CD14-positive monocyte (primary cell): ENCODE results near the gene ASB6. TPM values are rescaled to one million over a fixed set of nuclear protein-coding genes. Genes with fewer than 3 reads are reported as not detected.
A peak's percentile ranks its signal among the peaks of the same experiment; 100 is the strongest.

Experiments used
- DNase-seq, 3 donors: peaks; one replicate each; pipeline ENCODE4 v3.0.0-alpha.2; 2011 to 2022
- H2AFZ ChIP-seq: 2 replicates; pipeline ENCODE4 v1.6.0; 2012; ENCODE audit warnings: mild to moderate bottlenecking, low read depth, low read length, inconsistent platforms; ENCODE audit not compliant: insufficient read depth, poor library complexity, severe bottlenecking
- H3K27ac ChIP-seq, 2 donors: 1 replicate in 1 of 2; 2 replicates in 1 of 2; pipeline ENCODE4 v1.5.1; 2012 to 2013; ENCODE audit warnings: low read length in 2 of 2, control low read depth in 1 of 2, inconsistent platforms in 1 of 2, low read depth in 1 of 2, mild to moderate bottlenecking in 1 of 2
- H3K27me3 ChIP-seq, 2 donors: one replicate each; pipeline versions ENCODE4 v1.6.0 to v1.6.1; 2011 to 2013; ENCODE audit warnings: low read length in 2 of 2; ENCODE audit not compliant: control insufficient read depth in 2 of 2, insufficient read depth in 2 of 2
- H3K36me3 ChIP-seq, 2 donors: replicated peaks in 1 of 2; 1 replicate in 1 of 2; 2 replicates in 1 of 2; pipeline versions ENCODE4 v1.5.1 to v1.6.1; 2012 to 2013; ENCODE audit warnings: low read length in 2 of 2, control low read depth in 1 of 2, inconsistent platforms in 1 of 2, mild to moderate bottlenecking in 1 of 2; ENCODE audit not compliant: insufficient read depth in 2 of 2, control insufficient read depth in 1 of 2
- H3K4me1 ChIP-seq, 2 donors: 1 replicate in 1 of 2; 2 replicates in 1 of 2; pipeline versions ENCODE4 v1.5.1 to v1.6.1; 2012 to 2013; ENCODE audit warnings: low read length in 2 of 2, control low read depth in 1 of 2, inconsistent platforms in 1 of 2, mild to moderate bottlenecking in 1 of 2, moderate library complexity in 1 of 2; ENCODE audit not compliant: insufficient read depth in 2 of 2, control insufficient read depth in 1 of 2
- H3K4me2 ChIP-seq: replicated peaks from 2 replicates; pipeline ENCODE3; 2012; ENCODE audit warnings: low read length, moderate library complexity, mild to moderate bottlenecking; ENCODE audit not compliant: poor library complexity, severe bottlenecking; ENCODE audit errors: extremely low read depth
- H3K4me3 ChIP-seq, 3 experiments: fragments of 200-600 bp in 1 of 3; sonication (generic) in 1 of 3; replicated peaks in 1 of 3; 1 replicate in 2 of 3; 2 replicates in 1 of 3; pipeline ENCODE4 v1.5.1; 2011 to 2013; ENCODE audit warnings: low read length in 3 of 3, mild to moderate bottlenecking in 3 of 3, control low read depth in 2 of 3, low read depth in 2 of 3, inconsistent platforms in 1 of 3, moderate library complexity in 1 of 3
- H3K79me2 ChIP-seq: 2 replicates; pipeline ENCODE4 v1.6.0; 2012; ENCODE audit warnings: mild to moderate bottlenecking, control low read depth, inconsistent platforms, low read length, moderate library complexity; ENCODE audit not compliant: insufficient read depth
- H3K9ac ChIP-seq: 2 replicates; pipeline ENCODE4 v1.6.0; 2017; ENCODE audit warnings: low read length, mild to moderate bottlenecking; ENCODE audit not compliant: insufficient read depth, poor library complexity, severe bottlenecking
- H3K9me3 ChIP-seq, 2 donors: replicated peaks in 1 of 2; 1 replicate in 1 of 2; 2 replicates in 1 of 2; pipeline versions ENCODE4 v1.5.1 to v1.6.1; 2012 to 2013; ENCODE audit warnings: low read length in 2 of 2, control low read depth in 1 of 2; ENCODE audit not compliant: control insufficient read depth in 1 of 2, insufficient read depth in 1 of 2
- H4K20me1 ChIP-seq: 2 replicates; pipeline ENCODE4 v1.6.0; 2012; ENCODE audit warnings: mild to moderate bottlenecking, low read length, control low read depth, moderate library complexity; ENCODE audit not compliant: insufficient read depth
- H3K27ac Mint-ChIP-seq, 7 donors: one replicate each; pipeline ENCODE4 v1.8.0; 2020; ENCODE audit warnings: mild to moderate bottlenecking in 7 of 7, mixed read lengths in 7 of 7, moderate library complexity in 6 of 7, inconsistent platforms in 2 of 7
- H3K27me3 Mint-ChIP-seq, 3 donors: one replicate each; pipeline ENCODE4 v1.8.0; 2021 to 2022; ENCODE audit warnings: low read depth in 3 of 3, mild to moderate bottlenecking in 3 of 3, mixed read lengths in 3 of 3, moderate library complexity in 3 of 3, inconsistent platforms in 1 of 3
- H3K36me3 Mint-ChIP-seq, 2 donors: one replicate each; pipeline ENCODE4 v1.8.0; 2020; ENCODE audit warnings: mixed read lengths in 2 of 2, inconsistent platforms in 1 of 2, mild to moderate bottlenecking in 1 of 2
- H3K4me1 Mint-ChIP-seq: one replicate; pipeline ENCODE4 v1.8.0; 2020; ENCODE audit warnings: mild to moderate bottlenecking, mixed read lengths
- H3K4me3 Mint-ChIP-seq, 2 donors: one replicate each; pipeline ENCODE4 v1.8.0; 2020; ENCODE audit warnings: mild to moderate bottlenecking in 2 of 2, mixed read lengths in 2 of 2, moderate library complexity in 1 of 2
- H3K9me3 Mint-ChIP-seq, 7 donors: one replicate each; pipeline ENCODE4 v1.8.0; 2020 to 2022; ENCODE audit warnings: mixed read lengths in 7 of 7, mild to moderate bottlenecking in 6 of 7, moderate library complexity in 6 of 7, inconsistent platforms in 2 of 7
- WGBS: methylation state at CpG from one replicate; pipeline ENCODE4 v1.1.5; 2013; ENCODE audit warnings: missing lambda C conversion rate; ENCODE audit not compliant: insufficient coverage; 5-methylcytosine and 5-hydroxymethylcytosine counted together
- intact Hi-C, 2 donors: fragments of 100-400 bp; cut with micrococcal nuclease; formaldehyde crosslinking; loops; one replicate each; pipeline versions ENCODE4 v1.15.0 to v1.15.1; 2023
- polyA plus RNA-seq, 3 donors: library from polyadenylated mRNA; depleted of rRNA in 1 of 3; unstranded in 2 of 3; stranded (reverse) in 1 of 3; fragments of 300-500 nt in 2 of 3; fragments of >200 nt in 1 of 3; fragmentation: Illumina TruSeq in 2 of 3; gene quantifications; 1 replicate in 2 of 3; 2 replicates in 1 of 3; pipeline ENCODE4 v1.2.3, GENCODE V29; 2012 to 2021
- TF ChIP-seq, protein P1 (sequence below): fragments of 200-600 bp; IDR thresholded peaks from one replicate; pipeline ENCODE4 v1.8.0; 2022; ENCODE audit warnings: antibody characterized with exemption, mild to moderate bottlenecking

ASB6 gene
- polyA plus RNA-seq, 3 donors: 8.1 to 21.1 (median 10.1) TPM

GRCh38 chr9:129587487-129588262, 54.3 kb downstream of the ASB6 start:
- no peaks in the 10 kb centered on the region for H4K20me1 ChIP-seq
- H3K9me3 ChIP-seq: no peaks in the 10 kb centered on the region
- H3K27me3 ChIP-seq: no peaks in the 10 kb centered on the region
- H3K27ac ChIP-seq: no peak overlapping the region
- no peak overlapping the region for H3K4me2 ChIP-seq
- no peaks in the 10 kb centered on the region for H3K79me2 ChIP-seq
- peak overlapping the region in 2 of 7 donors; percentile 27 to 50 for H3K27ac Mint-ChIP-seq
- peaks cover 16 to 17% of the 10 kb centered on the region in 2 donors for H3K4me1 ChIP-seq
- peaks cover 0 to 2% (median 0%) of the 10 kb centered on the region in 7 donors for H3K9me3 Mint-ChIP-seq
- no peak overlapping the region for H3K9ac ChIP-seq
- no peak overlapping the region for H2AFZ ChIP-seq
- WGBS: 70% methylated on average over 15 of the region's 23 CpGs
- H3K4me3 ChIP-seq: no peak overlapping the region
- intact Hi-C loops: no loop called here
- TF ChIP-seq, protein P1, sequence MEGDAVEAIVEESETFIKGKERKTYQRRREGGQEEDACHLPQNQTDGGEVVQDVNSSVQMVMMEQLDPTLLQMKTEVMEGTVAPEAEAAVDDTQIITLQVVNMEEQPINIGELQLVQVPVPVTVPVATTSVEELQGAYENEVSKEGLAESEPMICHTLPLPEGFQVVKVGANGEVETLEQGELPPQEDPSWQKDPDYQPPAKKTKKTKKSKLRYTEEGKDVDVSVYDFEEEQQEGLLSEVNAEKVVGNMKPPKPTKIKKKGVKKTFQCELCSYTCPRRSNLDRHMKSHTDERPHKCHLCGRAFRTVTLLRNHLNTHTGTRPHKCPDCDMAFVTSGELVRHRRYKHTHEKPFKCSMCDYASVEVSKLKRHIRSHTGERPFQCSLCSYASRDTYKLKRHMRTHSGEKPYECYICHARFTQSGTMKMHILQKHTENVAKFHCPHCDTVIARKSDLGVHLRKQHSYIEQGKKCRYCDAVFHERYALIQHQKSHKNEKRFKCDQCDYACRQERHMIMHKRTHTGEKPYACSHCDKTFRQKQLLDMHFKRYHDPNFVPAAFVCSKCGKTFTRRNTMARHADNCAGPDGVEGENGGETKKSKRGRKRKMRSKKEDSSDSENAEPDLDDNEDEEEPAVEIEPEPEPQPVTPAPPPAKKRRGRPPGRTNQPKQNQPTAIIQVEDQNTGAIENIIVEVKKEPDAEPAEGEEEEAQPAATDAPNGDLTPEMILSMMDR: no peak
- no peaks in the 10 kb centered on the region for H3K36me3 Mint-ChIP-seq
- peaks cover 17% of the 10 kb centered on the region for H3K4me1 Mint-ChIP-seq
- no peak for DNase-seq
- H3K4me3 Mint-ChIP-seq: no peak overlapping the region
- peaks cover 3 to 5% (median 4%) of the 10 kb centered on the region in 3 donors for H3K27me3 Mint-ChIP-seq
- no peaks in the 10 kb centered on the region for H3K36me3 ChIP-seq

DNA sequence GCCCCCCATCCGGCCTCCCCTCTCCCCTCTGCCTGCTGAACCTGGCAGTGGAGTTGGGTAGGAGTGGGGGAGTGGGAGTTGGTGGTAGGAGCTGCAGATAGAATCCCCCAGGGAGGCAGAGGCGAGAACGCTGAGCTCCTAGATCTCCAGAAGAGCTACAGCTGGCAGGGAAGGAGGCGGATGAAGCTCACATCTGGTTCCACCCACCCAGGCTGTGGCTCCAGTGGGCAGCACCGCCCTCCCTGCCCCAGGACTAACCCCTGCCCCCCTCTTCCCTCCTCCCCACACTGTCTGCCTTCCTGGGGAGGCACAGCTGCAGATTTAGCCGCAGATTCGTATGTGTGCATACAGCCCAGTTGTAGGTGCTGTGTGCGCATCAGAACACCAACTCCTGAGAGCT, 55.3 kb downstream of the ASB6 start:
- Mint-ChIP-seq H3K36me3 (no peaks in the 10 kb centered on the region), H3K9me3 (peaks cover 0 to 2% (median 0%) of the 10 kb centered on the region in 7 donors), H3K4me1 (peaks cover 17% of the 10 kb centered on the region), H3K27ac (peak overlapping the region in 1 of 7 donors; percentile 50), H3K4me3 (no peak overlapping the region), H3K27me3 (peaks cover 3 to 5% (median 4%) of the 10 kb centered on the region in 3 donors)
- Histone ChIP-seq H3K4me3 (no peak overlapping the region), H3K4me1 (peaks cover 16 to 17% of the 10 kb centered on the region in 2 donors), H3K9ac (no peak overlapping the region), H3K4me2 (no peak overlapping the region), H3K27me3 (no peaks in the 10 kb centered on the region), H3K79me2 (no peaks in the 10 kb centered on the region), H2AFZ (no peak overlapping the region), H3K9me3 (no peaks in the 10 kb centered on the region), H3K27ac (no peak overlapping the region), H3K36me3 (no peaks in the 10 kb centered on the region), H4K20me1 (no peaks in the 10 kb centered on the region)
- TF ChIP-seq, protein P1: no peak
- intact Hi-C loops: no loop called here
- no peak for DNase-seq
- 74% methylated on average over 6 of the region's 8 CpGs for WGBS
